Progenitor cell of endocrine pancreas (in vitro differentiated cells): Measurements from ENCODE around the gene TSPAN5. TPM values are rescaled to one million over a fixed set of nuclear protein-coding genes. Genes with fewer than 3 reads are reported as not detected.

ENCODE experiments used
- DNase-seq: peaks from one replicate; pipeline ENCODE4 v3.0.0; 2021; ENCODE audit warnings: low spot score; ENCODE audit not compliant: unreplicated experiment
- H3K27ac Mint-ChIP-seq: 2 replicates; pipeline ENCODE4 v1.8.0; 2021; ENCODE audit warnings: mild to moderate bottlenecking, moderate library complexity, mixed read lengths
- H3K27me3 Mint-ChIP-seq: 2 replicates; pipeline ENCODE4 v1.8.0; 2021; ENCODE audit warnings: mixed read lengths
- H3K36me3 Mint-ChIP-seq: 2 replicates; pipeline ENCODE4 v1.8.0; 2022; ENCODE audit warnings: mixed read lengths; ENCODE audit not compliant: insufficient read depth
- H3K4me1 Mint-ChIP-seq: 2 replicates; pipeline ENCODE4 v1.8.0; 2021; ENCODE audit warnings: low read depth, mixed read lengths
- H3K4me3 Mint-ChIP-seq: 2 replicates; pipeline ENCODE4 v1.8.0; 2021; ENCODE audit warnings: low read depth, mild to moderate bottlenecking, moderate library complexity, mixed read lengths
- H3K9me3 Mint-ChIP-seq: 2 replicates; pipeline ENCODE4 v1.8.0; 2021; ENCODE audit warnings: low read depth, mixed read lengths
- total RNA-seq: library from RNA; stranded (reverse); gene quantifications from 2 replicates; pipeline ENCODE4 v1.2.1, GENCODE V29; 2021
- TF ChIP-seq, protein P1 (sequence below): fragments of 200-600 bp; sonication (generic); IDR thresholded peaks from one replicate; pipeline ENCODE4 v1.5.0; 2021; ENCODE audit warnings: antibody characterized with exemption, mild to moderate bottlenecking; ENCODE audit not compliant: unreplicated experiment

Gene TSPAN5
- total RNA-seq, 1 donor from 2014 or later = 6.1 TPM

DNA sequence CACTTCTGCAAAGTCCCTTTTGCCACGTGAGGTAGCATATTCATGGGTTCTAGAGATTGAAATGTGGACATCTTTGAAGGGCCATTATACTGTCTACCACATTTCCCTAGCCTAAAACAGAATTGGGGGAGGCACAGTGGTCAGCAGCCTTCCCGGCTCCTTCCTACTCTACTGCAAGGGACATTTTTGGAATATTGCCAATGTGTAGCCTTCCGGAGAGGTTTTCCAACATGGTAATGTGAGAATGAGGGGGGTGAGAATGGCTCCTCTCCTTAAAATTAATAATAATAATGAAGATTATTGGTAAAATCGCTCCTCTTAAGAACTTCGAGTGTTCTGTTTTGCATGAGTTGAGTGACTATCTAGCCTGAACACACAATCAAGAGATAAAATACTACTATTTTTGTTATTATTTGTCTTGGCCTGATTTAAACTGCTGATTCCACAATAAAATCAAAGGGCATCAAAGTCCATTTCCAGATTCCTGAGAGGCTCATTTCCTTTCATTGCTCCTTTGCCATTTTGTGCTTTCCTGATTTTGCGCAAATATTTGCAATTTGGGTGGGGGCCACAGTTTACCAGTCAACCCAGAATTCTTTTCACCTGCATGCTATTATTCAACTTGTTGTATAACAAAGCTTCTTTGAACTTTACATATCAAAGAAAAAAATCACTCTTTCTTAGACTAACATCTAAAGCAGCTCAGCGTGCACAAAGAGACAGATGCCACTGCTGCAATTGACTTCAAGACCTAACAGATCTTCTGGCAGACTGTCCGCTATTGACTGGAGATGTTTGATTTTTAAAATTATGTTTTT is 27.0 kb upstream of the TSPAN5 start:
- TF ChIP-seq, protein P1, sequence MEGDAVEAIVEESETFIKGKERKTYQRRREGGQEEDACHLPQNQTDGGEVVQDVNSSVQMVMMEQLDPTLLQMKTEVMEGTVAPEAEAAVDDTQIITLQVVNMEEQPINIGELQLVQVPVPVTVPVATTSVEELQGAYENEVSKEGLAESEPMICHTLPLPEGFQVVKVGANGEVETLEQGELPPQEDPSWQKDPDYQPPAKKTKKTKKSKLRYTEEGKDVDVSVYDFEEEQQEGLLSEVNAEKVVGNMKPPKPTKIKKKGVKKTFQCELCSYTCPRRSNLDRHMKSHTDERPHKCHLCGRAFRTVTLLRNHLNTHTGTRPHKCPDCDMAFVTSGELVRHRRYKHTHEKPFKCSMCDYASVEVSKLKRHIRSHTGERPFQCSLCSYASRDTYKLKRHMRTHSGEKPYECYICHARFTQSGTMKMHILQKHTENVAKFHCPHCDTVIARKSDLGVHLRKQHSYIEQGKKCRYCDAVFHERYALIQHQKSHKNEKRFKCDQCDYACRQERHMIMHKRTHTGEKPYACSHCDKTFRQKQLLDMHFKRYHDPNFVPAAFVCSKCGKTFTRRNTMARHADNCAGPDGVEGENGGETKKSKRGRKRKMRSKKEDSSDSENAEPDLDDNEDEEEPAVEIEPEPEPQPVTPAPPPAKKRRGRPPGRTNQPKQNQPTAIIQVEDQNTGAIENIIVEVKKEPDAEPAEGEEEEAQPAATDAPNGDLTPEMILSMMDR = no peak
- H3K4me1 Mint-ChIP-seq = peaks cover 18% of the 10 kb centered on the region
- DNase-seq = no peak
- H3K9me3 Mint-ChIP-seq = peaks cover 2% of the 10 kb centered on the region
- H3K27ac Mint-ChIP-seq = no peak overlapping the region
- no peaks in the 10 kb centered on the region for H3K27me3 Mint-ChIP-seq
- H3K36me3 Mint-ChIP-seq = no peaks in the 10 kb centered on the region
- H3K4me3 Mint-ChIP-seq = no peak overlapping the region

DNA sequence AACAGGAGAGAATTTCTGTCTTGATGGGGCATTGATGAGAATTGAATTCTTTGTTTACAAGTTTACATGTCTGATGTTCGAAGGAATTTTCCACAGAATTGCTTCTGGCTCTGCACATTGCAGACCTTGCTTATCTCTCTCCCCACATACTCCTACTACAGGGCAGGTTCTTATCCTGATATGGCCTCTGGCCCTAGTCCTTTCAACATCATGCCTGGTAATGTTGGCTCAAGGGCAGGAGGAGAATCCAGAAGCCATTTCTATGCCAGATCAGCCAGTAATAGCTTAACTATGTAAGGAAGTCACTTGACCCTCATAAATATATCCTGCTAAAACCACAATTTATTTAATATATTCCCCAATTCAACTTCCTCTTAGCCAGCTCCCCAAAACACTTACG is 24.3 kb upstream of the TSPAN5 start:
- H3K36me3 Mint-ChIP-seq = no peaks in the 10 kb centered on the region

DNA sequence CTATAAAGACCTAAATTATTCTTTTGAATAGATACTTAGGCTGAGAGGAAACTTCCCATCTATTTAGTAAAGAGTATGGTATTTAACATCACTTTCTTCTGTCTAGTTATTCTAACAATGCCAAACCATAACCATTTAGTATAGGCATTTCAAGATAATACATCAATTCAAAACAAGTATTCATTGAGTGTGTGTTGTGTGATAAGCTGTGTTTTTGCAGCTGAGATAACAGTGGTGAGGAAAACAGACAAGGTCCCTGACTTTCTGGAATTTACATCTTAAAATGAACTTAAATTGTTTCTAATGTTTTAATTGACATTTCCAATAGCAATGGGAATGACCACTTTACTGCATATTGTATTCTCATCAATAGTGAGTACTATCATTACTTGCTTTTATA is 22.4 kb upstream of the TSPAN5 start:
- Mint-ChIP-seq H3K36me3 (no peaks in the 10 kb centered on the region), H3K4me1 (peaks cover 16% of the 10 kb centered on the region), H3K27ac (no peak overlapping the region), H3K27me3 (peaks cover 12% of the 10 kb centered on the region), H3K4me3 (no peak overlapping the region), H3K9me3 (no peaks in the 10 kb centered on the region)
- TF ChIP-seq, protein P1 = no peak
- DNase-seq = no peak

More for the DNA sequence above, 24.3 kb upstream of the TSPAN5 start:
- no peak overlapping the region for H3K27ac Mint-ChIP-seq
- no peak overlapping the region for H3K4me3 Mint-ChIP-seq
- no peaks in the 10 kb centered on the region for H3K9me3 Mint-ChIP-seq
- H3K4me1 Mint-ChIP-seq = peaks cover 21% of the 10 kb centered on the region
- TF ChIP-seq, protein P1 = no peak
- peaks cover 3% of the 10 kb centered on the region for H3K27me3 Mint-ChIP-seq
- no peak for DNase-seq

DNA sequence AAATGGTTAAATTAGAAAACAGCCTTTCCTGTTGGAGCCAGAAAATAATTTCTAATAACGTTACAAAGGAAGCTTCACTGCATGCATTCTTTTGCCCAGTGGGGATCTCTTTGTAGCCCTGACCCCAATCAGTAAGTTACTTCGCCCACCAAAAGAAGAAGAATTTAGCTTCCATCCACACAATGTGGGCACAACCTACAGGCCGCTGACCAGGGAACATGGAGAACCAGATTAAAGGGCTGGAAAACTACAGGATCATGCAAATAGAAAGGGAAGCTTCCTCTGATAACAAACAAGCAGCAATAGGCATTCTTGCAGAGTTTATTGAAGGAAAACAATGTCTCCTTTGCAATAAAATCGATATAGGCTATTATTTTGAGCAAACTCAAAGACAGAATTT is 21.3 kb upstream of the TSPAN5 start:
- H3K27ac Mint-ChIP-seq = no peak overlapping the region
- peaks cover 12% of the 10 kb centered on the region for H3K27me3 Mint-ChIP-seq
- no peaks in the 10 kb centered on the region for H3K36me3 Mint-ChIP-seq
- no peaks in the 10 kb centered on the region for H3K9me3 Mint-ChIP-seq
- H3K4me3 Mint-ChIP-seq = no peak overlapping the region
- peaks cover 13% of the 10 kb centered on the region for H3K4me1 Mint-ChIP-seq
- TF ChIP-seq, protein P1 = no peak
- no peak for DNase-seq

DNA sequence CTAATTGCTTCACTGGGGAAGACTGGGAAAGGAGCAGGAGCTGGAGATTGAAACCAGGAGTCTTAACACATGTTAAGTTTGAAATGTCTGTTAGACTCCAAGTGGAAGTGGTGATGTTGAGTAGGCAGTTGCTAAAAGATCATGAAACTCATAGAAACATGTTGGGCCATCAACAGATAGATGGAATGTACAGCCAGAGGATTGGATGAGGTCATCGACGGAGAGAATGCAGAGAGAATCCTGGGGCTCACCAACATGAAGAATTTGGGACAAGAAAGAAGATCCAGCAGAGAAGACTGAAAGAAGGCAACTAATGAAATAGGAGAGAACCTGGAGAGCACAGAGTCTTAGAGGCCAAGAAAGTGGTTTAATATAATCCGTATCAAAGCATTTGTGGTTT is 19.4 kb upstream of the TSPAN5 start:
- H3K4me3 Mint-ChIP-seq = no peak overlapping the region
- TF ChIP-seq, protein P1 = no peak
- no peak overlapping the region for H3K27ac Mint-ChIP-seq
- H3K9me3 Mint-ChIP-seq = no peaks in the 10 kb centered on the region
- no peak for DNase-seq
- peaks cover 22% of the 10 kb centered on the region for H3K4me1 Mint-ChIP-seq
- peaks cover 23% of the 10 kb centered on the region for H3K27me3 Mint-ChIP-seq
- no peaks in the 10 kb centered on the region for H3K36me3 Mint-ChIP-seq
